IPS-18c (cell line): Measurements from ENCODE around the gene CMYA5.

Source experiments
- H3K4me3 ChIP-seq: 2 replicates; pipeline ENCODE4 v1.7.0; 2013; ENCODE audit warnings: low read depth, mild to moderate bottlenecking, low read length, moderate library complexity; ENCODE audit not compliant: insufficient read depth
- H3K9me3 ChIP-seq: one replicate; pipeline ENCODE4 v1.6.1; 2013; ENCODE audit warnings: mild to moderate bottlenecking, low read length, moderate library complexity; ENCODE audit not compliant: control insufficient read depth, insufficient read depth

The CMYA5 gene

GRCh38 chr5:79803007-79803406, 113.4 kb downstream of the CMYA5 start:
- Histone ChIP-seq H3K9me3 (no peaks in the 10 kb centered on the region), H3K4me3 (no peak overlapping the region)

GRCh38 chr5:79806741-79807140, 117.1 kb downstream of the CMYA5 start:
- no peaks in the 10 kb centered on the region for H3K9me3 ChIP-seq

DNA sequence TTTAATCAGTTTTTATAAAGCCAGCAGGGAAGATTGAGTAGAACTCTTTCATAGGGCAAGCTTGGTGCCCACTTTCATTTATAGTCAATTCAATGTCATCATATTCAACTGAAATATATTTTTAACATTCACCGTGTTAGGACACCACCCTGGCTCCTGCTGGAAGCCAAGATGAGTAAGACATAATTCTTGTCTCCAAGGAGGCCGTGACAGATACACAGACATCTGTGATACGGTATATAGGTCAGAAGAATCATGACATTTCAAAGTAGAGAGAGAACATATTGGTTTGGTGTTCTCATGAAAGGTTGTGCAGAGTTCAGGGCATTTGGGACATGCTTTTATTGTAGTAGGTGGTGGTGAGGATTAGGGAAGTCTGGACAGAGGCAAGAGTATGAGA, 120.1 kb downstream of the CMYA5 start:
- no peaks in the 10 kb centered on the region for H3K9me3 ChIP-seq
- no peak overlapping the region for H3K4me3 ChIP-seq

More at GRCh38 chr5:79806741-79807140, 117.1 kb downstream of the CMYA5 start:
- no peak overlapping the region for H3K4me3 ChIP-seq

DNA sequence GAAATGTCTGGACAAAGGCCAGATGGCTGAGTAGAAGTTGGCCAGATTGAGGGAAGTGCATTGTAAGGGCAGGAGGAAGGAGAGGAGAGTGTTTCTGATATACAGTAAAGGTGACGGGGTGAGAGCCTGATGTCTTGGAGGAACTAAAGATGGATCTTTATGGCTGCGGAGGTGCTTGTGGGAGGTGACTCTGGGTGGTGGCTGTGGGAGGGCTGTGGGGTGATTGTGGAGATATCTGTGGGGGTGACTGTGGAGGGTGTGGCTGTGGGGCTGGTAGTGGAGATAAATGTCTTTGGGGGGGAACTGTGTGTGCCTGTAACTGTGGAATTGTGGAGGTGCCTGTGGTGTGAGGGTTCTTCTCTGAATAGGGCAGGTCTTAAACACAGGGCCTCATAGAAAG, 121.4 kb downstream of the CMYA5 start:
- Histone ChIP-seq H3K9me3 (no peaks in the 10 kb centered on the region), H3K4me3 (no peak overlapping the region)

- H3K4me3 ChIP-seq = no peak overlapping the region
- H3K9me3 ChIP-seq = no peaks in the 10 kb centered on the region
These were observed 122.3 kb downstream of the CMYA5 start for GRCh38 chr5:79811904-79812303.

DNA sequence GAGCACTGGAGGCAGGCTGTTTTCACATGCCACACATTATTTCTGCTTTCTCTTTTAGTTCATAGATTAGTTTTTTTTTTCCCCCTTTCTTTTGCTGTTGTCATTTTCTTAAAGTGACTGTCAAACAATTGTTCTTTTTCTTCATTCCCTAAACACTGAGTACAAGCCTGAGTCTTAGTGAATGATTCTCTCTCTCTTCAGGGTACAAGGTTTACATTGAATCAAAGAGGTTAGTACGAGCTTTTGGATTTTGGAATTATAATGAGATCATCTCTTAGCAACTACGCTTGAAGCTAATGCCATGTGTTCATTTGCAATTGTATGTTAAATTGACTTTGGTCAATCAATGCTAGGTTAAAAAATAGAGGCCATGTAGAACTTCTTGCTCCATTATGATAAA, 125.1 kb downstream of the CMYA5 start:
- H3K4me3 ChIP-seq = no peak overlapping the region

GRCh38 chr5:79816014-79816413, 126.4 kb downstream of the CMYA5 start:
- H3K4me3 ChIP-seq = no peak overlapping the region
- H3K9me3 ChIP-seq = no peaks in the 10 kb centered on the region

More for the DNA sequence above, 125.1 kb downstream of the CMYA5 start:
- H3K9me3 ChIP-seq = no peaks in the 10 kb centered on the region

DNA sequence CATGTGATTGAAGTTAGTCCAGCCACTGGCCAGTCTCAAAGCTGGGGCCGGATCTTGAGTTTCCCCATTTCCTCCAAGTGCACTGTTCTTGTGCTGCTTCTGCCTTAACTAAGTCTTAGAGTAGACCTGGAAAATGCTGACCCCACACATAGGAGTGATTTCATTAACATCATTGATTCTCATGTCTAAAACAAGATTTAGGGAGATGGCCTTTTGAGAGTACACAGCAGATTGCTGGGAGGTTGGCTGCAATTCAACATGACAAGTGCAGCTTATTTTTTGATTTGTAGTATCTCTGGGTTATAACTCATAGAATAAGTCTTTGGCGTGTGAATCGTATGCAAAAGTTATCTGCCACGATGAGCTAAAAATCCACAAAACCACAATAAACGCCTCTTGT, 131.0 kb downstream of the CMYA5 start:
- Histone ChIP-seq H3K4me3 (no peak overlapping the region), H3K9me3 (no peaks in the 10 kb centered on the region)

GRCh38 chr5:79824444-79824843, 134.8 kb downstream of the CMYA5 start:
- no peak overlapping the region for H3K4me3 ChIP-seq
- H3K9me3 ChIP-seq = no peaks in the 10 kb centered on the region

DNA sequence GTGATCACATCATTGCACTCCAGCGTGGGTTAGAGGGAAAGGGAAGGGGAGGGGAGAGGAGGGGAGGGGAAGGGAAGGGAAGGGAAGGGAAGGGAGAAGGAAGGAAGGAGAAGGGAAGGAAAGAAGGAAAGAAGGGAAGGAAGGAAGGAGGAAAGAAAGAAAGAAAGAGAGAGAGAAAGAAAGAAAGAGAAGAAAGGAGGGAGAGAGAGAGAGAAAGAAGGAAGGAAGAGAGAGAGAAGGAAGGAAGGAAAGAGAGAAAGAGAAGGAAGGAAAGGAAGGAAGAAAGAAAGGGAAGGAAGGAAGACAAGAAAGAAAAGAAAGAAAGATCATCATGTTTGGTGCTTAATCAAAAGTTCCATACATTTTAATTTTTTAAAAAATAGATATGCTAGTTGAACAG, 136.2 kb downstream of the CMYA5 start:
- Histone ChIP-seq H3K4me3 (no peak overlapping the region), H3K9me3 (no peaks in the 10 kb centered on the region)

GRCh38 chr5:79827159-79827629, 137.6 kb downstream of the CMYA5 start:
- no peaks in the 10 kb centered on the region for H3K9me3 ChIP-seq

GRCh38 chr5:79829260-79829659, 139.6 kb downstream of the CMYA5 start:
- Histone ChIP-seq H3K4me3 (no peak overlapping the region), H3K9me3 (no peaks in the 10 kb centered on the region)

More at GRCh38 chr5:79827159-79827629, 137.6 kb downstream of the CMYA5 start:
- H3K4me3 ChIP-seq = no peak overlapping the region

GRCh38 chr5:79831381-79832309, 142.0 kb downstream of the CMYA5 start:
- Histone ChIP-seq H3K4me3 (no peak overlapping the region), H3K9me3 (no peaks in the 10 kb centered on the region)

- Histone ChIP-seq H3K4me3 (no peak overlapping the region), H3K9me3 (no peaks in the 10 kb centered on the region)
These were observed 143.3 kb downstream of the CMYA5 start for GRCh38 chr5:79832911-79833310.

DNA sequence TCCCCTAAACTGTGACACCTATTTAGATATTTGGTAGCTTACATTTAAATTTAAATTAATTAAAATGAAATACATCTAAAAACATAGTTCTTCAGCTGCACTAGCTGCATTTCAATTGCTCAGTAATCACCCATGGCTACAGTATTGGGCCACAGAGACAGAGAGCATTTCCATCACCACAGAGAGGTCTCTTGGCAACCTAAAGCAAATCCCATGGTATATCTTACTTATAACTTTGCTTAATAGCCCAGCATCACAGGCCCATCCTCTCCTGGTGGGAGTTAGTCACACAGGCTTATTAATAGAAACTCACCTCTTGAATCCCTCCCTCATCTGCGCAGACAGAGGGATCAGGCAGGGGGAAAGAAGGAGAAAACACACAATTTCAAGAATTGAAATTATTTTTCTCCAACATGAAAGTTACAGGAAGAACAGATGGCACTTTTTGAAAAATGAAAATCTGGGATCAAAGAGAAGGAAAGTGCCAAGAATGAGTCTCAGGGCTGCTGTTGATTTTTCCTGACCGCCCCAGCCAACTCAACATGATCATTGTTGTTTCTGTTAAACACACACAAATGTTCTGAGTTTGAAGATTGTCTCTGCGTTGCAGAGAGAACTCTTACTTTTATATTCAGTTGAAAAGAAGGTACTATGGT, 144.6 kb downstream of the CMYA5 start:
- no peak overlapping the region for H3K4me3 ChIP-seq

GRCh38 chr5:79834754-79835714, 145.4 kb downstream of the CMYA5 start:
- H3K4me3 ChIP-seq = no peak overlapping the region

More for the DNA sequence above, 144.6 kb downstream of the CMYA5 start:
- H3K9me3 ChIP-seq = no peaks in the 10 kb centered on the region

More at GRCh38 chr5:79834754-79835714, 145.4 kb downstream of the CMYA5 start:
- no peaks in the 10 kb centered on the region for H3K9me3 ChIP-seq
